ENCODE measurements around the gene ZNF763. TPM values are rescaled to one million over a fixed set of nuclear protein-coding genes. Genes with fewer than 3 reads are reported as not detected.
"Not testable (repeated sequence)": the region's sequence is repeated elsewhere in the genome, so short reads cannot be mapped to it uniquely, and the experiment has no call there.

Gene ZNF763
- polyA plus RNA-seq, 1 experiment: 3.0 TPM

GRCh38 chr19:11927227-11927626 is 37.6 kb upstream of the ZNF763 start:
- ChIA-PET CTCF (interaction anchor here (1.3 kb wide), 1 partner anchor 36 kb away, joined by 4 read pairs; no protein-coding TSS in a partner anchor), POLR2A (no interaction called here)
- no peaks in the 10 kb centered on the region for H3K27me3 ChIP-seq (ENCODE audit: control insufficient read depth, insufficient read depth, low read length)
- H3K4me3 ChIP-seq (ENCODE audit: low read depth, low read length): no peak overlapping the region
- peaks cover 29% of the 10 kb centered on the region for H3K9me3 ChIP-seq (ENCODE audit: control insufficient read depth, insufficient read depth, low read length)
- no peak overlapping the region for H3K27ac ChIP-seq (ENCODE audit: low read depth, low read length)
- no peak for DNase-seq (ENCODE audit: low read depth, low spot score)
- TF ChIP-seq, protein P1, sequence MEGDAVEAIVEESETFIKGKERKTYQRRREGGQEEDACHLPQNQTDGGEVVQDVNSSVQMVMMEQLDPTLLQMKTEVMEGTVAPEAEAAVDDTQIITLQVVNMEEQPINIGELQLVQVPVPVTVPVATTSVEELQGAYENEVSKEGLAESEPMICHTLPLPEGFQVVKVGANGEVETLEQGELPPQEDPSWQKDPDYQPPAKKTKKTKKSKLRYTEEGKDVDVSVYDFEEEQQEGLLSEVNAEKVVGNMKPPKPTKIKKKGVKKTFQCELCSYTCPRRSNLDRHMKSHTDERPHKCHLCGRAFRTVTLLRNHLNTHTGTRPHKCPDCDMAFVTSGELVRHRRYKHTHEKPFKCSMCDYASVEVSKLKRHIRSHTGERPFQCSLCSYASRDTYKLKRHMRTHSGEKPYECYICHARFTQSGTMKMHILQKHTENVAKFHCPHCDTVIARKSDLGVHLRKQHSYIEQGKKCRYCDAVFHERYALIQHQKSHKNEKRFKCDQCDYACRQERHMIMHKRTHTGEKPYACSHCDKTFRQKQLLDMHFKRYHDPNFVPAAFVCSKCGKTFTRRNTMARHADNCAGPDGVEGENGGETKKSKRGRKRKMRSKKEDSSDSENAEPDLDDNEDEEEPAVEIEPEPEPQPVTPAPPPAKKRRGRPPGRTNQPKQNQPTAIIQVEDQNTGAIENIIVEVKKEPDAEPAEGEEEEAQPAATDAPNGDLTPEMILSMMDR (IDR thresholded peaks at IDR 0.05; ENCODE audit: low read depth, low read length): no peak

- Histone ChIP-seq H3K27ac (ENCODE audit: low read depth, low read length) (no peak overlapping the region), H3K4me3 (ENCODE audit: low read depth, low read length) (no peak overlapping the region), H3K9me3 (ENCODE audit: control insufficient read depth, insufficient read depth, low read length) (peaks cover 52% of the 10 kb centered on the region), H3K27me3 (ENCODE audit: control insufficient read depth, insufficient read depth, low read length) (no peaks in the 10 kb centered on the region)
- no peak for DNase-seq (ENCODE audit: low read depth, low spot score)
- CTCF ChIA-PET: no interaction called here
- POLR2A ChIA-PET: interaction anchor here (0.7 kb wide), 1 partner anchor 510 kb away, joined by 4 read pairs; the partner anchor contains the start of gene ZNF443
- TF ChIP-seq, protein P1 (IDR thresholded peaks at IDR 0.05; ENCODE audit: low read depth, low read length): no peak
These were observed 33.8 kb upstream of the ZNF763 start for GRCh38 chr19:11931051-11931450.

DNA sequence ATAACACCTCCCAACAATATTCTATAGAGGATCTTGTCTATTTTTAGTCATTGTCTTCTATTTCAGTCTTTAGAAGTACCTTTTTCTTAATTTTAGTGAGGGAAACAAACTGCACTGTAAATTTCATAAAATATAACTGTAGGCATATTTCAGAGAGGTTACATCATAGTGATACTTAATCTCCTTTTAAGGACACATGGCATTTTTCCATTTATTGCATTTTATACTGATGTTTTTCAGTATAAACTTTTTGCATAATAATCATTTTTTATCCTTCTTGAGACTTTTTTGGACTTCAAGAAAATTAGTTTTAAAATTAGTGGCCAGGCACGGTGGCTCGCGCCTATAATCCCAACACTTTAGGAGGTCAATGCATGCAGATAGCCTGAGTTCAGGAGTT is 33.3 kb upstream of the ZNF763 start:
- Histone ChIP-seq H3K27ac (ENCODE audit: low read depth, low read length) (no peak overlapping the region), H3K4me3 (ENCODE audit: low read depth, low read length) (no peak overlapping the region), H3K9me3 (ENCODE audit: control insufficient read depth, insufficient read depth, low read length) (peaks cover 52% of the 10 kb centered on the region), H3K27me3 (ENCODE audit: control insufficient read depth, insufficient read depth, low read length) (no peaks in the 10 kb centered on the region)
- CTCF ChIA-PET: interaction anchor here (3.2 kb wide), 1 partner anchor 8 kb away, joined by 15 read pairs; no protein-coding TSS in a partner anchor
- no peak for DNase-seq (ENCODE audit: low read depth, low spot score)
- POLR2A ChIA-PET: interaction anchor here (0.7 kb wide), 1 partner anchor 510 kb away, joined by 4 read pairs; the partner anchor contains the start of gene ZNF443
- TF ChIP-seq, protein P1 (IDR thresholded peaks at IDR 0.05; ENCODE audit: low read depth, low read length): no peak

DNA sequence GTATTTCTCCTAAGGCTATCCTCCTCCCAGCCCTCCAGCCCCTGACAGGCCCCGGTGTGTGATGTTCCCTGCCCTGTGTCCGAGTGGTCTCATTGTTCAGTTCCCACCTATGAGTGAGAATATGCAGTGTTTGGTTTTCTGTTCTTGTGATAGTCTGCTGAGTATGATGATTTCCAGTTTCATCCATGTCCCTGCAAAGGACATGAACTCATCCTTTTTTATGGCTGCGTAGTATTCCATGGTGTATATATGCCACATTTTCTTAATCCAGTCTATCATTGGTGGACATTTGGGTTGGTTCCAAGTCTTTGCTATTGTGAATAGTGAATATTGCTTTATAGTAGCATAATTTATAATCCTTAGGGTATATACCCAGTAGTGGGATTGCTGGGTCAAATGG is 29.0 kb upstream of the ZNF763 start:
- DNase-seq (ENCODE audit: low read depth, low spot score); H3K27me3 ChIP-seq (ENCODE audit: control insufficient read depth, insufficient read depth, low read length); H3K4me3 ChIP-seq (ENCODE audit: low read depth, low read length); CTCF ChIA-PET; H3K27ac ChIP-seq (ENCODE audit: low read depth, low read length); POLR2A ChIA-PET: not testable (repeated sequence)
- H3K9me3 ChIP-seq (ENCODE audit: control insufficient read depth, insufficient read depth, low read length): peaks cover 47% of the 10 kb centered on the region

GRCh38 chr19:11938383-11938782 is 26.5 kb upstream of the ZNF763 start:
- POLR2A ChIA-PET; H3K4me3 ChIP-seq (ENCODE audit: low read depth, low read length); H3K27me3 ChIP-seq (ENCODE audit: control insufficient read depth, insufficient read depth, low read length); H3K27ac ChIP-seq (ENCODE audit: low read depth, low read length); DNase-seq (ENCODE audit: low read depth, low spot score); CTCF ChIA-PET: not testable (repeated sequence)
- H3K9me3 ChIP-seq (ENCODE audit: control insufficient read depth, insufficient read depth, low read length): peaks cover 55% of the 10 kb centered on the region

- H3K9me3 ChIP-seq (ENCODE audit: control insufficient read depth, insufficient read depth, low read length): peaks cover 62% of the 10 kb centered on the region
- H3K27me3 ChIP-seq (ENCODE audit: control insufficient read depth, insufficient read depth, low read length); DNase-seq (ENCODE audit: low read depth, low spot score); H3K4me3 ChIP-seq (ENCODE audit: low read depth, low read length); POLR2A ChIA-PET; CTCF ChIA-PET; H3K27ac ChIP-seq (ENCODE audit: low read depth, low read length): not testable (repeated sequence)
These were observed 23.4 kb upstream of the ZNF763 start for GRCh38 chr19:11941361-11941887.
